Stimulated activated CD4-positive, alpha-beta T cell treated with anti-CD3 and anti-CD28 coated beads, TNF-alpha, amount 100 ng/mL, for 4 hours (primary cell): ENCODE measurements around the gene RNPEPL1.

ENCODE experiments used
- DNase-seq, 3 experiments: peaks; one replicate each; pipeline ENCODE4 v3.0.0-alpha.2; 2020; ENCODE audit warnings: low read depth in 3 of 3

The RNPEPL1 gene

GRCh38 chr2:240590681-240591111 is 22.4 kb downstream of the RNPEPL1 start:
- DNase-seq = no peak

DNA sequence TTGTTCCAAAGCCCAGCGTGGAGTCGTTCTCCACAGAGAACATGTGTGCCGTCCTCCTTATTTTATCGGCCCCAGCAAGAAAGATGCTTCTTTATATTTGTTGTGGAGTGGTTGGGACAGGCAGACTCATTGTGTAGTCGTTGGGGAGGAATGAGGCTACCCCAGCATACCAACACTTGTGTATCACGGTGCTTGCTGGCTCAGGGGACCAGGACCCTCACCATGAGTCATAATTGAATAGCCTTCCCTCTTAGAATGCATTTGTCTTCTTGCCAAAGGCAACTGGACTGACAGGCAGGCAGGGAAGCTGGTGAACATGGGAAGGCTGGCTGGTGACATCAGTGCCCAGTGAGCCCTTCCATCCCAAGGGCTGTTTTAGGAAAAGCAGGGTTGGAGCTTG is 22.9 kb downstream of the RNPEPL1 start:
- no peak for DNase-seq

DNA sequence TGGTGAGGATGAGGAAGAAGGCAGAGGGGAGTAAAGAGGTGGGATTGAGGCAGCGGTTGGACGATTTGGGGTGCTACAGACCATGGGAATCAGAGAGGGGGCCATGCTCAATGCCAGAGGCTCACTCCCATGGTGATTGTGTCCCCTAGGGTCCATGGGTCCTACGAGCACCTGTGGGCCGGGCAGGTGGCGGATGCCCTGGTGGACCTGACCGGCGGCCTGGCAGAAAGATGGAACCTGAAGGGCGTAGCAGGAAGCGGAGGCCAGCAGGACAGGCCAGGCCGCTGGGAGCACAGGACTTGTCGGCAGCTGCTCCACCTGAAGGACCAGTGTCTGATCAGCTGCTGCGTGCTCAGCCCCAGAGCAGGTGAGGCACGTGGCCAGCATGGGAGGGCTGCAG is 23.5 kb downstream of the RNPEPL1 start:
- no peak for DNase-seq

DNA sequence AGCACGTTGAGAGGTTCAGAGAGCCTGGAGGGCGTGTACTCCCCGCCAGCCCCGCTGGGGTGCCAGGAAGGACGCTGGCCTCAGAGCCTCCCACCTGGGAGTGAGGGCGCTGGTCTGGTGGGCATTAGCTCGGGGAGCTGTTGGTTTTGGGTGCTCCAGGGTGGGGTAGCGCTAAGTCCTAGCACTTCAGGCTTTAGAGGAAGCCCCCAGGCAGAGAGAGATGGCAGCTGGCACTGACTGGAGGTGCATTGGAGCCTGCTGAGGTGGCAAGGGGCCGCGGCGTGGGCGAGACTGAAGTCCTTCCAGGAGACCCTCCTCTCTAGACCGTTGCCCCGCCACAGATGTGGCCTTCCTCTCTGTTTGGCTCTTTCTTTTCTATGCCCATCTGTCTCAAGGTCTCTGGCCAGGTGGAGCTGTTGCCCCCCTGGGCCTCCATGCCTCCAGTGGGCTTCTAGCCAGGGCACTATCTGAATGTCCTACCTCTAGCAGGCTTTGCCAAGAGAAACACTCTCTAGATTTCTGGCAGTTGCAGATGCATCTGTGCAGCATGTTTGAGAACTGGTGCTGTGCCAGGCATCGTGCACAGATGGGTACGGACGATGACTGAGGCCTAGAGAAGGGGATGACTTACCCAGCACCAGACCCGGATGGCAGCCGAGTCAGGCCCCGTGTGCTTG is 24.9 kb downstream of the RNPEPL1 start:
- no peak for DNase-seq

DNA sequence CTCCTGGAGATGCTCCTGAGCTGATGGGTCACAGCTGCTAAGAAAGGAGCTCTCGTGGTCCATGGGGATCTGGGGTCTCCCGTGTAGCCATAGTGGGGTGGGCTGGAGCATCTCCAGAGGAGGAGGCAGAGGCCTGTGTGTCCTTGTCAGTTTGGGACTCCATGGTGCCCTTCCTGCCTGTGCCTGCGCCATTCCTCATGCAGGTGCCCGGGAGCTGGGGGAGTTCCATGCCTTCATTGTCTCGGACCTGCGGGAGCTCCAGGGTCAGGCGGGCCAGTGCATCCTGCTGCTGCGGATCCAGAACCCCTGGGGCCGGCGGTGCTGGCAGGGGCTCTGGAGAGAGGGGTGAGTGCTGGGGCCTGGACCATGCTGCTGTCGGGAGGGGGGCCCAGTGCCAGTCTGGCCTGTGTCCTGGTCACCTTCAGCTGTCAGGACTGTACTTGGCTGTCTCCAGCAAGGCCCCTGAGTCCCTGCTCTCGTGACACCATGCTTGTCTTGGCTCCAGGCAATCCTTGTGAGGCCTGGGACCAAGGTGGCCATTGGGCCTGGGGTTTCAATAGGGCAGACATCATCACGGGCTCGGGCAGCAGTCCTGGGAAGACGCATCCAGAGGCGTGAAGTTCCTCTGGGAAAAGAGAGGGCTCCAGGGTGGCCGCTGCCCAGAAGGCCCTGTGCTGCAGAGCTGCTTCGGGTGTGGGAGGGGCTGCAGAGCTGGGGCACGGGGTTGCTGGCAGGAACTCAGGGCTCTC is 25.6 kb downstream of the RNPEPL1 start:
- DNase-seq = no peak

- DNase-seq = no peak
Observed at GRCh38 chr2:240594511-240595380, 26.5 kb downstream of the RNPEPL1 start.

DNA sequence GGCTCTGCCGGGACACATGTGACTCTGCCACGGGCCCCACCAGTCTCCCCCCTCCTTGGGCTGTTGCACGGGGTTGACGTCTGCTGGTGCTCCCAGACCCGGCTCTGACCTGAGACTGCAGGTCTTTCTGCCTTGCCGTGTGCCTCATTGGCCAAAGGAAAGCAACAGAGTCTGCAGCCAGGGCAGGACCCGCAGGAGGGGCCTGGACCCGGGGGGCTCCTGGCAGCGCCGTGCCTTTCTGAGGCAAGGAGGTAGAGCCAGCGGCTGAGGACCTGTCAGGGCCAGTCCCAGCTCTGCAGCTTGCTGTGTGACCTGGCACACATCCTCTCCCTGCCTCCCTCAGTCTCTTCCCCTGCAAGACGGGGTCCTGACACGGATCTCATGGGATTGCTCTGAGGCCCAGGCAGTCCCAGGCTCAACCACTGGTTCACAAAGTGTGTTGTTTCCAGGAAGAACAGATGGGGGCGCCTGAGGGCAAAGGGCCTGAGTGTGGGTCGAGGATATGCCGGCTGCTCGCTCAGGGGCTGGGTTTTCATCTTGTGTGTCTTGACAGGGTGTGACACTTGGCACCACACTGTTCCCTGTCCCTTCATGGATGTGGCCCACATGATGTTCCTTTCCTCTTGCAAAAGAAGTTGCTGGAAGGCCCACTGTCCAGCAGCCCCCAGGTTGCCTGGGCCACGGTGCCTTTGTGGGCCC is 27.2 kb downstream of the RNPEPL1 start:
- DNase-seq = no peak

DNA sequence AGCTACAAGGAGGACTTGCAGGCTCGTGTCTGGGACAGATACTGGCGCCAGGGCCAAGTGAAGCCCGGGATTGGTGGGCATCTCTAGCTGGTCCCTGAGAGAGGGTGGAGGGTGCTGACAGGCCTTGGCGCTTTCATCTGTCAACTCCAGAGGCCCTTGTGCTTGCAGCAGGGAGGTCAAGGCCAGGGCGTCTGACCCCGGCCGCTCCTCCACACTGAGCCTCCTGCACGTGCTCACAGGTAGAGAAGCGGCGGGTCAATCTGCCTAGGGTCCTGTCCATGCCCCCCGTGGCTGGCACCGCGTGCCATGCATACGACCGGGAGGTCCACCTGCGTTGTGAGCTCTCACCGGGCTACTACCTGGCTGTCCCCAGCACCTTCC is 27.8 kb downstream of the RNPEPL1 start:
- DNase-seq = no peak

DNA sequence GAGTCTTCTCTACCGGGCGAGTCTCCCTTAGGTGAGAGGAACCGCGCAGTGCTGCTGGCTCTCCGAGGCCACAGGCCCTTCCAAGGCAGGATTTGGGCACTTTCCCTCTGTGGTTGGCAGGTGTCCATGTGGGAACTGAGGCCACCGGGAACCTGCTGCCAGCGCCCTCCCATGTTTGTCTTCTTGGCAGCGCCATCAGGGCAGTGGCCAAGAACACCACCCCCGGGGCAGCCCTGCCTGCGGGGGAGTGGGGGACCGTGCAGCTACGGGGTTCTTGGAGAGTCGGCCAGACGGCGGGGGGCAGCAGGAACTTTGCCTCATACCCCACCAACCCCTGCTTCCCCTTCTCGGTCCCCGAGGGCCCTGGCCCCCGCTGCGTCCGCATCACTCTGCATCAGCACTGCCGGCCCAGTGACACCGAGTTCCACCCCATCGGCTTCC is 28.2 kb downstream of the RNPEPL1 start:
- no peak for DNase-seq

DNA sequence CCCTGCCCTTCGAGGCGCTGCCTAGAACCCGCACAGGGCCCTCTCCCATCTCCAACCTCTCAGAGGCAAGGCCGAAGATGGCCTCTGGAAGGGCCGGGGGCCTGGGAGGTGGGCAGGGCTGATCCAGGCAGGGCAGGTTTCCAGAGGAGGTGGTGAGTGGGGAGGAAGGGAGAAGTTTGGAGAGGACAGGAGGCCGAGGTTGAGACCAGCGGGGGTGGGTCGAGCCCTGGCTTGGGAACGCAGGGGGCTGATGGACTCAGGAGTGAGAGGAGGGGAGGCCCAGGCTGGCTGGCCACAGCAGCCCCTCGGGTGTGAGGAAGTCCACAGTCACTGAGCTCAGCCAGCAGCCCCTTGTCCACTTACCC is 28.8 kb downstream of the RNPEPL1 start:
- DNase-seq = no peak

- DNase-seq = no peak
Observed at GRCh38 chr2:240597419-240598181, 29.3 kb downstream of the RNPEPL1 start.

- DNase-seq = no peak
Observed at GRCh38 chr2:240598311-240598911, 30.1 kb downstream of the RNPEPL1 start.

- no peak for DNase-seq
Observed at GRCh38 chr2:240599141-240599583, 30.9 kb downstream of the RNPEPL1 start.

GRCh38 chr2:240600451-240600961 is 32.2 kb downstream of the RNPEPL1 start:
- no peak for DNase-seq

DNA sequence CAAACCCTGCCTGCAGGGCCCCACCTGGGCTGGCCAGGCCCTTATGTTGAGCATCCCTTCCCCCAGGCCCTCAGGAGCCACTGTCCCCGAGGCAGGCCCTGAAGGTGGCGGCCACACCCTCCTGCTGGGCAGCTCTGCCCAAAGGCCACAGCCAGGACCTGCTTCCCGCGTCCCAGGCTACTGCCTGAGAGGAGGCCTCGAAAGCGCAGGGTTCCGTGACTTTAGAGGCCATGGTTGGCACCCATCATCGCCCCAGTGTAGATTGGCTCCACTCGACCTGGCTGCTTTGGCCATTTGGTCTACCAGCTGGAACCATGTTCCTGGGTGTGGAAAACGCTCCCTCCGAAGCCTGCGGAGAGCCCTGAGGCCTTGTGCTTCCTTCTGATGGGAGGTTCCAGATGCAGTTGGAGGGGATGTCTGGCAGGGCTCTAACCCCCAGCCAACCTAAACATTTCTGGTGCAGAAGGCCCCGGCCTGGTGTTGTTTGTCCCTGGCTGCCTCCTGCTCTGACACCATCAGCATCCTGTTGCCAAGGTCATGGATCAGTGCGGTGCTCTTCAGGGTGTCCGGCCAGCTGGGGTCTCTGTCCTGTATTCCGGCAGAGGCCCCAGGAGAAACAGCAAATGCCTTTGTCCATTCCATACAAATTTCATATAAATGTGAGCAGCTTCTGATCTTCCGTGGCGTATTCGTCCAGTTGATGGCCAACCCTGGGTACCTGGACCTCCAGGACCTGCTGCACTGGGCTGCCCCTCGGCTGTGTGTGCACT is 33.0 kb downstream of the RNPEPL1 start:
- no peak for DNase-seq

DNA sequence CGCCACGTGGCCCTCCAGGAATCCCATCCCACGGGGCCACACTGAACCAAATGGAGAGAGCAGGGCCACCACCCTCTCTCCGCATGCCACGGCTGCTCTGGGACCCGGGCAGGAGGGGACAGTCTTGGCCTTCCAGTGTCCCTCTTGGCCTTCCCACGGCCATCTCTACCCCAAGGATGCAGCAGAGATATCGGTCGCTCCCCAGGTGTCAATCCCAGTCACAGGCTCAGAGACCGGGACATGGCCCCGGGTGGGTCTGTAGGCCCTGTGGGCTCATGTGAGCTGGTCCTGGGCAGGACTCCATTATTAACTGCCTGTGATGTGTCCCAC is 33.5 kb downstream of the RNPEPL1 start:
- DNase-seq = no peak

GRCh38 chr2:240602266-240603050 is 34.2 kb downstream of the RNPEPL1 start:
- no peak for DNase-seq

DNA sequence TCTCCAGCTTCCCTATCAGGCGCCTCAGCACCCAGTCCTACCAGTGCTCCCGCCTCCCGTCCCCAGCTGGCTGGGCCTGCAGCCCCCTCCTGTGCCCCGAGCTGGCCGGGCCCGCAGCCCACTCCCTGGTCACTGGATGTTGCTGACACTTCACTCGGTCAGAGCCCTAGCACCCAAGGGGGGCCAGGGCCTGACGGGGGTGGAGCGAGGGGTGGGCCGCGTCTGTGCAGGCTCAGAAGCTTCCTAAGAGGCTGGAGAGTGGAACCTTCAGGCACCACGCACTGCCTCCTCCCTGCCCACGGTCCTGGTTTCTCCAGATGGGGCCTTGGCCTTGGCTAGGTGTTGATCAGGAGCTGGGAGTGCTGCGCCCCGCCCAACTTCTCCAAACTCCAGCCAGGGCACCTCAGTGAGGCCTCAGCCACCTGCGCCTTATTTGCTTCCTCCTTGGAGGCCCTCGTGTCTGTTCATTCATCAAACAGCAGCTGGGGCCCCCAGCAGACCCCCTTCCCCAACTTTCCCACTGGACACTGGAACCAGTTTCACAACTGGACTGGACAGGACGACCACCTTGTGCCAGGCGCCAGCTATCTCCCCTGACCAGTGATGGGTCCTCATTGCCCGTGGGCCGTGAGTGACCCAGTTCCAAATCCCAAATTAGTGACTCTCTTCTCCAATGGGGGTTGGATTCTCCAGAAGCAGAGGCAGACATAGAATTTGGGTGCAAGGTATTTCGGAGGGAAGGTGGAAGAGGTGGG is 35.0 kb downstream of the RNPEPL1 start:
- no peak for DNase-seq
